ENCODE data around the gene LRP5. TPM values are rescaled to one million over a fixed set of nuclear protein-coding genes. Genes with fewer than 3 reads are reported as not detected.
A peak's percentile ranks its signal among the peaks of the same experiment; 100 is the strongest.

Gene LRP5
- polyA plus RNA-seq, 1 donor (not counting 4 experiments of a cell fraction or from before 2014, with no cell fraction given), result 6.6 TPM

GRCh38 chr11:68402355-68403031, 90.1 kb downstream of the LRP5 start:
- H3K4me3 ChIP-seq (ENCODE audit: control insufficient read depth in 2 of 3, extremely low read depth in 1 of 3, insufficient read depth in 2 of 3, low read depth in 1 of 3, low read length in 3 of 3), result no peak overlapping the region
- no peak overlapping the region for H3K9ac ChIP-seq (ENCODE audit: control insufficient read depth, extremely low read depth, insufficient read depth, low read length)
- H4K20me1 ChIP-seq (ENCODE audit: control insufficient read depth, extremely low read depth, insufficient read depth, low read length), result peaks cover 3% of the 10 kb centered on the region
- no peak for FAIRE-seq
- TF ChIP-seq CTCF (optimal IDR thresholded peaks at IDR 0.05 in 1 of 3, IDR thresholded peaks at IDR 0.05 in 1 of 3, conservative IDR thresholded peaks at IDR 0.05 in 1 of 3; ENCODE audit: extremely low read depth in 1 of 3, insufficient read depth in 2 of 3, low read length in 3 of 3) (peak in 1 of 3 experiments; percentile 29), EZH2 (IDR thresholded peaks at IDR 0.05; ENCODE audit: low read length) (no peak)
- H3K27me3 ChIP-seq (ENCODE audit: control insufficient read depth, extremely low read depth, insufficient read depth, low read length), result no peaks in the 10 kb centered on the region
- no peaks in the 10 kb centered on the region for H3K4me1 ChIP-seq (ENCODE audit: control insufficient read depth, extremely low read depth, insufficient read depth, low read length)
- no peak overlapping the region for H3K4me2 ChIP-seq (ENCODE audit: control insufficient read depth, extremely low read depth, insufficient read depth, low read depth, low read length)
- no peak for DNase-seq (ENCODE audit: low read depth, low spot score)
- H2AFZ ChIP-seq (ENCODE audit: control insufficient read depth, low read length), result no peak overlapping the region
- H3K79me2 ChIP-seq (ENCODE audit: control insufficient read depth, insufficient read depth, low read length), result no peaks in the 10 kb centered on the region
- no peaks in the 10 kb centered on the region for H3K9me3 ChIP-seq (ENCODE audit: control insufficient read depth, low read depth, low read length)
- H3K9me1 ChIP-seq (ENCODE audit: control insufficient read depth, extremely low read depth, insufficient read depth, low read length), result no peaks in the 10 kb centered on the region
- dilution Hi-C loops (cut with MboI; ENCODE audit: extremely low pct_ligation_motif_present, low sequenced_read_pairs), result no loop called here
- no peak overlapping the region for H3K27ac ChIP-seq (ENCODE audit: control insufficient read depth, insufficient read depth, low read length)
- H3K36me3 ChIP-seq (ENCODE audit: control insufficient read depth in 2 of 2, extremely low read depth in 1 of 2, insufficient read depth in 2 of 2, low read length in 2 of 2), result peaks cover 7 to 11% of the 10 kb centered on the region in 2 experiments

- FAIRE-seq (no peak), DNase-seq (ENCODE audit: low read depth, low spot score) (no peak)
- Histone ChIP-seq H3K4me1 (ENCODE audit: control insufficient read depth, extremely low read depth, insufficient read depth, low read length) (no peaks in the 10 kb centered on the region), H3K27ac (ENCODE audit: control insufficient read depth, insufficient read depth, low read length) (no peak overlapping the region), H3K79me2 (ENCODE audit: control insufficient read depth, insufficient read depth, low read length) (no peaks in the 10 kb centered on the region), H3K36me3 (ENCODE audit: control insufficient read depth in 2 of 2, extremely low read depth in 1 of 2, insufficient read depth in 2 of 2, low read length in 2 of 2) (peaks cover 5 to 11% of the 10 kb centered on the region in 2 experiments), H3K9ac (ENCODE audit: control insufficient read depth, extremely low read depth, insufficient read depth, low read length) (no peak overlapping the region), H3K4me2 (ENCODE audit: control insufficient read depth, extremely low read depth, insufficient read depth, low read depth, low read length) (no peak overlapping the region), H3K27me3 (ENCODE audit: control insufficient read depth, extremely low read depth, insufficient read depth, low read length) (no peaks in the 10 kb centered on the region), H3K9me3 (ENCODE audit: control insufficient read depth, low read depth, low read length) (no peaks in the 10 kb centered on the region), H4K20me1 (ENCODE audit: control insufficient read depth, extremely low read depth, insufficient read depth, low read length) (peaks cover 3% of the 10 kb centered on the region), H3K9me1 (ENCODE audit: control insufficient read depth, extremely low read depth, insufficient read depth, low read length) (no peaks in the 10 kb centered on the region), H3K4me3 (ENCODE audit: control insufficient read depth in 2 of 3, extremely low read depth in 1 of 3, insufficient read depth in 2 of 3, low read depth in 1 of 3, low read length in 3 of 3) (no peak overlapping the region), H2AFZ (ENCODE audit: control insufficient read depth, low read length) (no peak overlapping the region)
- dilution Hi-C loops (cut with MboI; ENCODE audit: extremely low pct_ligation_motif_present, low sequenced_read_pairs), result no loop called here
- TF ChIP-seq EZH2 (IDR thresholded peaks at IDR 0.05; ENCODE audit: low read length) (no peak), CTCF (optimal IDR thresholded peaks at IDR 0.05 in 1 of 3, IDR thresholded peaks at IDR 0.05 in 1 of 3, conservative IDR thresholded peaks at IDR 0.05 in 1 of 3; ENCODE audit: extremely low read depth in 1 of 3, insufficient read depth in 2 of 3, low read length in 3 of 3) (no peak)
Observed at GRCh38 chr11:68403424-68403823, 91.0 kb downstream of the LRP5 start.

All from keratinocyte (primary cell).